WTC11 (cell line): ENCODE data around the gene STRN. TPM values are rescaled to one million over a fixed set of nuclear protein-coding genes. Genes with fewer than 3 reads are reported as not detected.

ENCODE experiments used
- ATAC-seq: fragments of 200-7000 bp; cut with Tn5 transposase; 2 replicates; pipeline ENCODE4 v1.10.0; 2021; ENCODE audit warnings: mild to moderate bottlenecking, moderate library complexity
- CTCF ChIA-PET: fragments of 300-600 bp; sonication (Branson Sonifier 250); formaldehyde crosslinking; loops from one replicate; lab custom pipeline; 2021; ENCODE audit warnings: antibody characterized with exemption; lab: Charles Lee
- POLR2A ChIA-PET: fragments of 350-600 bp; sonication (Branson Sonifier 250); formaldehyde crosslinking; loops from one replicate; lab custom pipeline; 2021; ENCODE audit warnings: antibody characterized with exemption; lab: Charles Lee
- DNase-seq: peaks from one replicate; pipeline ENCODE4 v3.0.0; 2021; ENCODE audit warnings: low spot score
- H3K27ac Mint-ChIP-seq: 2 replicates; pipeline ENCODE4 v1.8.0; 2021; ENCODE audit warnings: mixed read lengths
- H3K27me3 Mint-ChIP-seq: 2 replicates; pipeline ENCODE4 v1.8.0; 2021; ENCODE audit warnings: low read depth, mild to moderate bottlenecking, moderate library complexity, mixed read lengths
- H3K36me3 Mint-ChIP-seq: 2 replicates; pipeline ENCODE4 v1.8.0; 2021; ENCODE audit warnings: mixed read lengths
- H3K4me1 Mint-ChIP-seq: 2 replicates; pipeline ENCODE4 v1.8.0; 2022; ENCODE audit warnings: mixed read lengths
- H3K4me3 Mint-ChIP-seq: 2 replicates; pipeline ENCODE4 v1.8.0; 2021; ENCODE audit warnings: mild to moderate bottlenecking, moderate library complexity, mixed read lengths
- H3K9me3 Mint-ChIP-seq: 2 replicates; pipeline ENCODE4 v1.8.0; 2021; ENCODE audit warnings: mixed read lengths
- ATF1 ChIP-seq: sonication (generic); formaldehyde crosslinking; IDR thresholded peaks from 2 replicates; pipeline ENCODE4 v1.8.1; 2023; ENCODE audit warnings: mild to moderate bottlenecking, moderate library complexity, missing genetic modification reagents
- CREB1 ChIP-seq: sonication (generic); formaldehyde crosslinking; IDR thresholded peaks from 2 replicates; pipeline ENCODE4 v1.8.0; 2023; ENCODE audit warnings: mild to moderate bottlenecking, missing genetic modification reagents
- CREM ChIP-seq: sonication (generic); formaldehyde crosslinking; IDR thresholded peaks from 2 replicates; pipeline ENCODE4 v1.8.1; 2022; ENCODE audit warnings: mild to moderate bottlenecking, missing genetic modification reagents, moderate library complexity
- EMX1 ChIP-seq: fragments of 250-450 bp; sonication (Bioruptor Pico); IDR thresholded peaks from 2 replicates; pipeline ENCODE4 v1.8.0; 2021; ENCODE audit warnings: mild to moderate bottlenecking
- KAT7 ChIP-seq: sonication (generic); formaldehyde crosslinking; IDR thresholded peaks from 2 replicates; pipeline ENCODE4 v1.8.1; 2023; ENCODE audit warnings: missing genetic modification reagents, mild to moderate bottlenecking, borderline replicate concordance
- NFE2L1 ChIP-seq: sonication (generic); formaldehyde crosslinking; IDR thresholded peaks from 2 replicates; pipeline ENCODE4 v1.8.1; 2023; ENCODE audit warnings: missing genetic modification reagents
- NFYB ChIP-seq: sonication (generic); formaldehyde crosslinking; conservative IDR thresholded peaks from 2 replicates; pipeline ENCODE4 v1.8.0; 2022; ENCODE audit warnings: low read depth, missing genetic modification reagents
- NR1H2 ChIP-seq: sonication (generic); formaldehyde crosslinking; IDR thresholded peaks from 2 replicates; pipeline ENCODE4 v1.9.0; 2021; ENCODE audit warnings: mild to moderate bottlenecking, moderate library complexity, missing genetic modification reagents
- RORB ChIP-seq: fragments of 250-450 bp; sonication (Bioruptor Pico); IDR thresholded peaks from 2 replicates; pipeline ENCODE4 v1.9.0; 2021; ENCODE audit warnings: mild to moderate bottlenecking
- TCF7 ChIP-seq: sonication (generic); formaldehyde crosslinking; IDR thresholded peaks from 2 replicates; pipeline ENCODE4 v1.8.0; 2022; ENCODE audit warnings: mild to moderate bottlenecking, low read depth, missing genetic modification reagents, moderate library complexity
- ZNF263 ChIP-seq: sonication (generic); formaldehyde crosslinking; IDR thresholded peaks from 2 replicates; pipeline ENCODE4 v1.8.1; 2022; ENCODE audit warnings: low read depth, mild to moderate bottlenecking, moderate library complexity, missing genetic modification reagents
- ZNF416 ChIP-seq: fragments of 250-450 bp; sonication (Bioruptor Pico); IDR thresholded peaks from 2 replicates; pipeline ENCODE4 v1.9.0; 2021; ENCODE audit warnings: mild to moderate bottlenecking, inconsistent platforms
- ZNF423 ChIP-seq: fragments of 250-450 bp; sonication (Bioruptor Pico); IDR thresholded peaks from 2 replicates; pipeline ENCODE4 v2.1.2; 2022; ENCODE audit warnings: mild to moderate bottlenecking, moderate library complexity
- total RNA-seq: library from RNA; stranded (reverse); gene quantifications from 3 replicates; pipeline ENCODE4 v1.2.3, GENCODE V29; 2021
- TF ChIP-seq, protein P1 (sequence below): sonication (generic); formaldehyde crosslinking; IDR thresholded peaks from 2 replicates; pipeline ENCODE4 v1.8.1; 2023; ENCODE audit warnings: mild to moderate bottlenecking, missing genetic modification reagents, moderate library complexity
- TF ChIP-seq, protein P2 (sequence below): sonication (generic); formaldehyde crosslinking; IDR thresholded peaks from 2 replicates; pipeline ENCODE4 v1.8.0; 2022; ENCODE audit warnings: mild to moderate bottlenecking, missing genetic modification reagents
- TF ChIP-seq, protein P3 (sequence below): sonication (generic); formaldehyde crosslinking; IDR thresholded peaks from 2 replicates; pipeline ENCODE4 v1.8.1; 2022; ENCODE audit warnings: low read depth, missing genetic modification reagents, borderline replicate concordance
- TF ChIP-seq, protein P4 (sequence below): sonication (generic); formaldehyde crosslinking; IDR thresholded peaks from 2 replicates; pipeline ENCODE4 v1.8.1; 2023; ENCODE audit warnings: mild to moderate bottlenecking, missing genetic modification reagents
- TF ChIP-seq, protein P5 (sequence below): sonication (generic); formaldehyde crosslinking; IDR thresholded peaks from 2 replicates; pipeline ENCODE4 v1.8.0; 2023; ENCODE audit warnings: missing genetic modification reagents, mild to moderate bottlenecking, borderline replicate concordance

The STRN gene
- total RNA-seq, 1 experiment from 2014 or later = 34.7 TPM

DNA sequence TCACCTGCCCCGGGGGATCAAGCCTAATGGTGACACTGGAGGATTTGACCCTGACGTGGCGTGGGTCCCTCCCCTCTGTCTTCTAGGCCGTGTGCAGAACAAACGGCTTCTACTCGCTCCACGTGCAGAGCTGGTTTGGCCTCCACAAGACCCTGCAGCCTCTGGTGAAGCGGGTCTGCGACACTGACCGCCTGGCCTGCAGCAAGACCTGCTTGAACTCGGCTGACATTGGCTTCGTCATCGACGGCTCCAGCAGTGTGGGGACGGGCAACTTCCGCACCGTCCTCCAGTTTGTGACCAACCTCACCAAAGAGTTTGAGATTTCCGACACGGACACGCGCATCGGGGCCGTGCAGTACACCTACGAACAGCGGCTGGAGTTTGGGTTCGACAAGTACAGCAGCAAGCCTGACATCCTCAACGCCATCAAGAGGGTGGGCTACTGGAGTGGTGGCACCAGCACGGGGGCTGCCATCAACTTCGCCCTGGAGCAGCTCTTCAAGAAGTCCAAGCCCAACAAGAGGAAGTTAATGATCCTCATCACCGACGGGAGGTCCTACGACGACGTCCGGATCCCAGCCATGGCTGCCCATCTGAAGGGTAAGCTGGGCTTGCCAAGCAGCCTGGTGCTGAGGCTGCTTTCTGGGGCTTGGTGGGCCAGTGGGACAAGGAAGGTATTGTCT lies 157.8 kb downstream of the STRN start (continued):
- TF ChIP-seq KAT7 = no peak

DNA sequence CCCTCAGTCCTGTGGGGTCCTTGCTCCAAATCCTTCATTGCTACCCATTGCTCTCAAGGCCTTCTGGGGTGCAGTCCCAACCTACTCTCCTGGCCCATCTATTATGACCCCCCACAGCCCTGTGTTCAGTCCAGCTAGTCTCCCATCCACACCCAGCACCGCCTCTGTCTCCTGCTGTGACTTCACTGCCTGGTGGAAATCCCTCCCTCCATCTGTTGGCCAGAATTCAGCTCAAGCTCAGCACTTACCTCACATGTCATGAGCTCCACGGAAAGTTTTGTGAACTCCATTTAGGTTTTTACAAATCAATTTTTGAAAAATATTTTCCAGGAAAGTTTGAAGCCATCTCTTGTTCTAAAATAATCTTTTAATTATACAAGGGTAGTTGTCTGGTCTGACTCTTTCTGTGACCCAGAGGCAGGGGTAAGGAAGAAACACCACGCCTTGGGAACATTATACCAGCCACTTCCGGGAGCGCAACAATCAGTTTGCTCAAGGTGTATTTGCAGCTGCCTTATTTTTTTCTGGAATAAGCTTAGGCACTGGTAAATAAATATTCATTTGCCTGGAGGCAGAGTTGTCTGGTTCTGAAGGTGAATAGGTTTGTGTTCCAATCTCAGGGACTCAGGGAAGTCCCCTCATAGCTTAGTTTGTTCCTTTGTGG lies 159.0 kb downstream of the STRN start:
- Mint-ChIP-seq H3K36me3 (no peaks in the 10 kb centered on the region), H3K27ac (no peak overlapping the region), H3K4me3 (no peak overlapping the region), H3K4me1 (peaks cover 6% of the 10 kb centered on the region; the same call in 1 of the 2 replicates), H3K27me3 (peaks cover 2% of the 10 kb centered on the region; the same call in 1 of the 2 replicates), H3K9me3 (peaks cover 19% of the 10 kb centered on the region)
- TF ChIP-seq, protein P1, sequence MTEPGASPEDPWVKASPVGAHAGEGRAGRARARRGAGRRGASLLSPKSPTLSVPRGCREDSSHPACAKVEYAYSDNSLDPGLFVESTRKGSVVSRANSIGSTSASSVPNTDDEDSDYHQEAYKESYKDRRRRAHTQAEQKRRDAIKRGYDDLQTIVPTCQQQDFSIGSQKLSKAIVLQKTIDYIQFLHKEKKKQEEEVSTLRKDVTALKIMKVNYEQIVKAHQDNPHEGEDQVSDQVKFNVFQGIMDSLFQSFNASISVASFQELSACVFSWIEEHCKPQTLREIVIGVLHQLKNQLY = no peak
- TF ChIP-seq, protein P2, sequence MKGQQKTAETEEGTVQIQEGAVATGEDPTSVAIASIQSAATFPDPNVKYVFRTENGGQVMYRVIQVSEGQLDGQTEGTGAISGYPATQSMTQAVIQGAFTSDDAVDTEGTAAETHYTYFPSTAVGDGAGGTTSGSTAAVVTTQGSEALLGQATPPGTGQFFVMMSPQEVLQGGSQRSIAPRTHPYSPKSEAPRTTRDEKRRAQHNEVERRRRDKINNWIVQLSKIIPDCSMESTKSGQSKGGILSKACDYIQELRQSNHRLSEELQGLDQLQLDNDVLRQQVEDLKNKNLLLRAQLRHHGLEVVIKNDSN (CRISPR knock-in tag) = no peak
- TF ChIP-seq CREB1 (CRISPR knock-in tag) (no peak), EMX1 (CRISPR knock-in tag) (no peak), NFE2L1 (no peak), ZNF423 (CRISPR knock-in tag) (no peak), ATF1 (CRISPR knock-in tag) (no peak), ZNF263 (CRISPR knock-in tag) (no peak), NR1H2 (CRISPR knock-in tag) (no peak), ZNF416 (CRISPR knock-in tag) (no peak), CREM (CRISPR knock-in tag) (no peak), RORB (CRISPR knock-in tag) (no peak), NFYB (CRISPR knock-in tag) (no peak), TCF7 (no peak)
- TF ChIP-seq, protein P3, sequence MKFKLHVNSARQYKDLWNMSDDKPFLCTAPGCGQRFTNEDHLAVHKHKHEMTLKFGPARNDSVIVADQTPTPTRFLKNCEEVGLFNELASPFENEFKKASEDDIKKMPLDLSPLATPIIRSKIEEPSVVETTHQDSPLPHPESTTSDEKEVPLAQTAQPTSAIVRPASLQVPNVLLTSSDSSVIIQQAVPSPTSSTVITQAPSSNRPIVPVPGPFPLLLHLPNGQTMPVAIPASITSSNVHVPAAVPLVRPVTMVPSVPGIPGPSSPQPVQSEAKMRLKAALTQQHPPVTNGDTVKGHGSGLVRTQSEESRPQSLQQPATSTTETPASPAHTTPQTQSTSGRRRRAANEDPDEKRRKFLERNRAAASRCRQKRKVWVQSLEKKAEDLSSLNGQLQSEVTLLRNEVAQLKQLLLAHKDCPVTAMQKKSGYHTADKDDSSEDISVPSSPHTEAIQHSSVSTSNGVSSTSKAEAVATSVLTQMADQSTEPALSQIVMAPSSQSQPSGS = no peak
- TF ChIP-seq, protein P4, sequence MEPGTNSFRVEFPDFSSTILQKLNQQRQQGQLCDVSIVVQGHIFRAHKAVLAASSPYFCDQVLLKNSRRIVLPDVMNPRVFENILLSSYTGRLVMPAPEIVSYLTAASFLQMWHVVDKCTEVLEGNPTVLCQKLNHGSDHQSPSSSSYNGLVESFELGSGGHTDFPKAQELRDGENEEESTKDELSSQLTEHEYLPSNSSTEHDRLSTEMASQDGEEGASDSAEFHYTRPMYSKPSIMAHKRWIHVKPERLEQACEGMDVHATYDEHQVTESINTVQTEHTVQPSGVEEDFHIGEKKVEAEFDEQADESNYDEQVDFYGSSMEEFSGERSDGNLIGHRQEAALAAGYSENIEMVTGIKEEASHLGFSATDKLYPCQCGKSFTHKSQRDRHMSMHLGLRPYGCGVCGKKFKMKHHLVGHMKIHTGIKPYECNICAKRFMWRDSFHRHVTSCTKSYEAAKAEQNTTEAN (CRISPR knock-in tag) = no peak
- TF ChIP-seq, protein P5, sequence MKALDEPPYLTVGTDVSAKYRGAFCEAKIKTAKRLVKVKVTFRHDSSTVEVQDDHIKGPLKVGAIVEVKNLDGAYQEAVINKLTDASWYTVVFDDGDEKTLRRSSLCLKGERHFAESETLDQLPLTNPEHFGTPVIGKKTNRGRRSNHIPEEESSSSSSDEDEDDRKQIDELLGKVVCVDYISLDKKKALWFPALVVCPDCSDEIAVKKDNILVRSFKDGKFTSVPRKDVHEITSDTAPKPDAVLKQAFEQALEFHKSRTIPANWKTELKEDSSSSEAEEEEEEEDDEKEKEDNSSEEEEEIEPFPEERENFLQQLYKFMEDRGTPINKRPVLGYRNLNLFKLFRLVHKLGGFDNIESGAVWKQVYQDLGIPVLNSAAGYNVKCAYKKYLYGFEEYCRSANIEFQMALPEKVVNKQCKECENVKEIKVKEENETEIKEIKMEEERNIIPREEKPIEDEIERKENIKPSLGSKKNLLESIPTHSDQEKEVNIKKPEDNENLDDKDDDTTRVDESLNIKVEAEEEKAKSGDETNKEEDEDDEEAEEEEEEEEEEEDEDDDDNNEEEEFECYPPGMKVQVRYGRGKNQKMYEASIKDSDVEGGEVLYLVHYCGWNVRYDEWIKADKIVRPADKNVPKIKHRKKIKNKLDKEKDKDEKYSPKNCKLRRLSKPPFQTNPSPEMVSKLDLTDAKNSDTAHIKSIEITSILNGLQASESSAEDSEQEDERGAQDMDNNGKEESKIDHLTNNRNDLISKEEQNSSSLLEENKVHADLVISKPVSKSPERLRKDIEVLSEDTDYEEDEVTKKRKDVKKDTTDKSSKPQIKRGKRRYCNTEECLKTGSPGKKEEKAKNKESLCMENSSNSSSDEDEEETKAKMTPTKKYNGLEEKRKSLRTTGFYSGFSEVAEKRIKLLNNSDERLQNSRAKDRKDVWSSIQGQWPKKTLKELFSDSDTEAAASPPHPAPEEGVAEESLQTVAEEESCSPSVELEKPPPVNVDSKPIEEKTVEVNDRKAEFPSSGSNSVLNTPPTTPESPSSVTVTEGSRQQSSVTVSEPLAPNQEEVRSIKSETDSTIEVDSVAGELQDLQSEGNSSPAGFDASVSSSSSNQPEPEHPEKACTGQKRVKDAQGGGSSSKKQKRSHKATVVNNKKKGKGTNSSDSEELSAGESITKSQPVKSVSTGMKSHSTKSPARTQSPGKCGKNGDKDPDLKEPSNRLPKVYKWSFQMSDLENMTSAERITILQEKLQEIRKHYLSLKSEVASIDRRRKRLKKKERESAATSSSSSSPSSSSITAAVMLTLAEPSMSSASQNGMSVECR (CRISPR knock-in tag) = no peak
- POLR2A ChIA-PET = no interaction called here
- ATAC-seq = no peak
- CTCF ChIA-PET = interaction anchor here (0.6 to 2.6 kb wide), 2 partner anchors 22 to 25 kb away, joined by 3 to 13 read pairs; no protein-coding TSS in a partner anchor
- DNase-seq = no peak
